ENCODE data around the gene HIC1.

The HIC1 gene

DNA sequence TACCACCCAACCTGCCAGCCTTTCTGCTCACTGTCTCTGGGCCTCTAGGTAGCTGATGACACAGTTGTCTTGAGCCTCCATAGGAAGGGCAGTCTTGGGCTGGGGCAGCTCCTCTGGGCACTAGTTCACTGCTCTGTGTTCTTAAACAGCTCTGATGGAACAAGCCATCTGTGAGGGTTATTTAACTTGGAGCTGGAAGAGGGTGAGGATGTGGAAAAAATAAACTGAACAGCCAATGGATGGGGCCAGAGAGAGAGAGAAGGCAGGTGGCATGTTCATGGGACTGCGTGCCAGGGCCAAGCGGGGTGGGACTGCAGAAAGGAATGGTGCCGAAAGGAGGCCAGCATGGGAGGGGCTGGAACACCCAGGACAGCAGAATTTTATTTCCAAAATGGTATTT, 52.6 kb downstream of the HIC1 start:
- DNase-seq: no peak

DNA sequence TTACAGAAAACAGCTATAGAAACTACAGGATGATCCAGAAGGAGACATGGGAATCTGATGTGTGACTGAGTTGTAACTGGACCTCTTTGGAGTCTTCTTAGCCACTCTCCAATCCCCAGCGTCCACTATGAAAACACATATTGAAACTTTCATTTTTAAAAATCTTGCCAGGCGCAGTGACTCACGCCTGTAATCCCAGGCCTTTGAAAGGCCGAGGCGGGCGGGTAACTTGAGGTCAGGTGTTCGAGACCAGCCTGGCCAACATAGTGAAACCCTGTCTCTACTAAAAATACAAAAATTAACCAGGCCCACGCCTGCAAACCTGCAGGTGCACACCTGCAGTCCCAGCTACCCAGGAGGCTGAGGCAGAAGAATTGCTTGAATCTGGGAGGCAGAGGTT, 53.3 kb downstream of the HIC1 start:
- DNase-seq: no peak

DNA sequence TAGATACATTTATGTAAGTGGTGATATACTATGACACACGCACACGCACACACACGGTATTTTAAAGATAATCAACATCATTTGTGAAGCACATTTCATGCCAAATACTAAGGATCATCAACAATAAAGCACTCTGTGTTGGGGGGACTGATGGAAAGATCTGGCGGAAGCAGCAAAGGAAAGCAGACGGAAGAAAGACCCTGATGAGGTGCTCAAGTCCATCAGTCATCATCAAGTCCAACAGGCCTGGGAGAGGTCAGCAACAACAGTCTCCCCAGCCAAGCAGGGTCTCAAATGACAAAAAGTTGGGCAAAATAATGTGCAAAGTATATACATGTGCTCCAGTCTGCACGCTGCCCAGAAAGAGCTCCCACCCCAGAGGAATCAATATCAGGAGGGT, 55.5 kb downstream of the HIC1 start:
- no peak for DNase-seq

GRCh38 chr17:2111691-2112090, 56.8 kb downstream of the HIC1 start:
- no peak for DNase-seq

All from GF-D8 (cell line).